ENCODE results near the gene CRYGN. TPM values are rescaled to one million over a fixed set of nuclear protein-coding genes. Genes with fewer than 3 reads are reported as not detected.

CRYGN gene
- polyA plus RNA-seq, 3 donors: not detected

DNA sequence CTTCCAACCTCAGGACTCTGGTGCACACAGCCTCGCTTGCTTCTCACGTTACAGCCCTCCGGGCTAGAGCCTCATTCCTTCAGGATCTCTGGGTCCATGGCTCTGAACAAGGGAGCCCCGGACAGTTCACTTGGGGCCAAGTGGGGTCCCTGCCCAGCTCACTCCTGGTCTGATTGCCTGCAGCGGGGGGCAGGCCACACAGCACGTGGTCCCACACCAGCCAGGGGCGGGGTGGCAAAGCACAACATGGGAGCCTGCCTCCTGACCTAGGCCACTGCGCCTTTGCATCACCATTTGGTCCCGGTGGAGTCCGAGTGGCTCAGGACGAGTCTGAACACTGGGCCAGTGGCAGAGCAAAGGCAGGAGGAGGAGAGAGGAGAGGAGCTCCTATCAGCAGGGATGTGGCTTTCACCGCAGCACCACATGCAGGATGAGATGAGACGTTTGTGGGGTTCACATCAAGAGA, 13.4 kb upstream of the CRYGN start:
- Histone ChIP-seq H3K79me2 (ENCODE audit: insufficient read depth, low read length) (no peaks in the 10 kb centered on the region), H3K4me2 (replicated peaks; ENCODE audit: extremely low read depth, low read length, poor library complexity, severe bottlenecking) (no peak overlapping the region), H3K4me3 (replicated peaks in 1 of 3; ENCODE audit: low read depth in 2 of 3, low read length in 3 of 3) (no peak overlapping the region), H4K20me1 (ENCODE audit: insufficient read depth, low read length) (no peaks in the 10 kb centered on the region), H2AFZ (ENCODE audit: insufficient read depth, low read depth, low read length, poor library complexity, severe bottlenecking) (no peak overlapping the region), H3K9me3 (replicated peaks in 1 of 2; ENCODE audit: control insufficient read depth in 1 of 2, insufficient read depth in 1 of 2, low read length in 2 of 2) (no peaks in the 10 kb centered on the region), H3K27ac (ENCODE audit: low read depth in 1 of 2, low read length in 2 of 2) (no peak overlapping the region), H3K4me1 (ENCODE audit: control insufficient read depth in 1 of 2, insufficient read depth in 2 of 2, low read length in 2 of 2) (peaks cover 0 to under 1% of the 10 kb centered on the region in 2 donors), H3K27me3 (ENCODE audit: control insufficient read depth in 2 of 2, insufficient read depth in 2 of 2, low read length in 2 of 2) (peaks cover 0 to 3% of the 10 kb centered on the region in 2 donors), H3K9ac (ENCODE audit: insufficient read depth, low read length, poor library complexity, severe bottlenecking) (no peak overlapping the region), H3K36me3 (replicated peaks in 1 of 2; ENCODE audit: control insufficient read depth in 1 of 2, insufficient read depth in 2 of 2, low read length in 2 of 2) (no peaks in the 10 kb centered on the region)
- Mint-ChIP-seq H3K4me3 (no peak overlapping the region), H3K27me3 (ENCODE audit: low read depth in 3 of 3) (peaks cover 5 to 17% (median 12%) of the 10 kb centered on the region in 3 donors), H3K9me3 (peaks cover 0 to 2% (median 0%) of the 10 kb centered on the region in 7 donors), H3K27ac (no peak overlapping the region), H3K36me3 (no peaks in the 10 kb centered on the region), H3K4me1 (peaks cover 3% of the 10 kb centered on the region)
- WGBS (ENCODE audit: insufficient coverage): 92% methylated on average over 12 of the region's 13 CpGs
- TF ChIP-seq CTCF (IDR thresholded peaks at IDR 0.05): no peak
- intact Hi-C loops (cut with micrococcal nuclease): loop anchor here in 1 of 2 donors (5.0 kb wide), 1 partner anchor 71 kb away; no protein-coding TSS in a partner anchor
- DNase-seq: no peak

- Histone ChIP-seq H3K36me3 (replicated peaks in 1 of 2; ENCODE audit: control insufficient read depth in 1 of 2, insufficient read depth in 2 of 2, low read length in 2 of 2) (no peaks in the 10 kb centered on the region), H3K27ac (ENCODE audit: low read depth in 1 of 2, low read length in 2 of 2) (no peak overlapping the region), H2AFZ (ENCODE audit: insufficient read depth, low read depth, low read length, poor library complexity, severe bottlenecking) (no peak overlapping the region), H3K4me2 (replicated peaks; ENCODE audit: extremely low read depth, low read length, poor library complexity, severe bottlenecking) (no peak overlapping the region), H3K9me3 (replicated peaks in 1 of 2; ENCODE audit: control insufficient read depth in 1 of 2, insufficient read depth in 1 of 2, low read length in 2 of 2) (no peaks in the 10 kb centered on the region), H3K79me2 (ENCODE audit: insufficient read depth, low read length) (no peaks in the 10 kb centered on the region), H4K20me1 (ENCODE audit: insufficient read depth, low read length) (no peaks in the 10 kb centered on the region), H3K9ac (ENCODE audit: insufficient read depth, low read length, poor library complexity, severe bottlenecking) (no peak overlapping the region), H3K4me3 (replicated peaks in 1 of 3; ENCODE audit: low read depth in 2 of 3, low read length in 3 of 3) (no peak overlapping the region), H3K4me1 (ENCODE audit: control insufficient read depth in 1 of 2, insufficient read depth in 2 of 2, low read length in 2 of 2) (peaks cover 0 to 4% of the 10 kb centered on the region in 2 donors), H3K27me3 (ENCODE audit: control insufficient read depth in 2 of 2, insufficient read depth in 2 of 2, low read length in 2 of 2) (peaks cover 0 to 3% of the 10 kb centered on the region in 2 donors)
- Mint-ChIP-seq H3K27me3 (ENCODE audit: low read depth in 3 of 3) (peaks cover 2 to 16% (median 15%) of the 10 kb centered on the region in 3 donors), H3K9me3 (peaks cover 0 to 2% (median 0%) of the 10 kb centered on the region in 7 donors), H3K27ac (peak overlapping the region in 1 of 7 donors; percentile 30), H3K36me3 (no peaks in the 10 kb centered on the region), H3K4me1 (peaks cover 3% of the 10 kb centered on the region), H3K4me3 (no peak overlapping the region)
- TF ChIP-seq CTCF (IDR thresholded peaks at IDR 0.05): no peak
- no peak for DNase-seq
- intact Hi-C loops (cut with micrococcal nuclease): loop anchor here in 1 of 2 donors (5.0 kb wide), 1 partner anchor 71 kb away; no protein-coding TSS in a partner anchor
- 92% methylated on average over 8 of the region's 15 CpGs for WGBS (ENCODE audit: insufficient coverage)
Measured at GRCh38 chr7:151452680-151453325, 12.9 kb upstream of the CRYGN start.
